Activated naive CD4-positive, alpha-beta T cell treated with anti-CD3 and anti-CD28 coated beads, Interleukin-2, amount 50 U/mL, for 72 hours (primary cell): ENCODE measurements around the gene CREBBP. TPM values are rescaled to one million over a fixed set of nuclear protein-coding genes. Genes with fewer than 3 reads are reported as not detected.
"Not testable (repeated sequence)": the region's sequence is repeated elsewhere in the genome, so short reads cannot be mapped to it uniquely, and the experiment has no call there.

Experiments
- ATAC-seq, 2 donors: fragments of 150-1000 bp; cut with Tn5 transposase; 2 replicates each; pipeline ENCODE4 v1.10.0; 2021; ENCODE audit warnings: mild to moderate bottlenecking in 2 of 2, moderate library complexity in 2 of 2
- DNase-seq, 2 donors: peaks; one replicate each; pipeline ENCODE4 v3.0.0; 2021 to 2022; ENCODE audit warnings: low spot score in 2 of 2
- H3K27ac Mint-ChIP-seq, 2 donors: one replicate each; pipeline ENCODE4 v1.8.0; 2022; ENCODE audit warnings: mild to moderate bottlenecking in 2 of 2, mixed read lengths in 2 of 2
- H3K36me3 Mint-ChIP-seq, 2 donors: one replicate each; pipeline ENCODE4 v1.8.0; 2022; ENCODE audit warnings: mixed read lengths in 2 of 2
- H3K9me3 Mint-ChIP-seq, 2 donors: one replicate each; pipeline ENCODE4 v1.8.0; 2022; ENCODE audit warnings: mixed read lengths in 2 of 2
- total RNA-seq, 2 donors: library from RNA; stranded (reverse); gene quantifications; one replicate each; pipeline ENCODE4 v1.2.3, GENCODE V29; 2022

The CREBBP gene
- 10 to 100 TPM; 39.9 to 50.0 TPM for total RNA-seq

DNA sequence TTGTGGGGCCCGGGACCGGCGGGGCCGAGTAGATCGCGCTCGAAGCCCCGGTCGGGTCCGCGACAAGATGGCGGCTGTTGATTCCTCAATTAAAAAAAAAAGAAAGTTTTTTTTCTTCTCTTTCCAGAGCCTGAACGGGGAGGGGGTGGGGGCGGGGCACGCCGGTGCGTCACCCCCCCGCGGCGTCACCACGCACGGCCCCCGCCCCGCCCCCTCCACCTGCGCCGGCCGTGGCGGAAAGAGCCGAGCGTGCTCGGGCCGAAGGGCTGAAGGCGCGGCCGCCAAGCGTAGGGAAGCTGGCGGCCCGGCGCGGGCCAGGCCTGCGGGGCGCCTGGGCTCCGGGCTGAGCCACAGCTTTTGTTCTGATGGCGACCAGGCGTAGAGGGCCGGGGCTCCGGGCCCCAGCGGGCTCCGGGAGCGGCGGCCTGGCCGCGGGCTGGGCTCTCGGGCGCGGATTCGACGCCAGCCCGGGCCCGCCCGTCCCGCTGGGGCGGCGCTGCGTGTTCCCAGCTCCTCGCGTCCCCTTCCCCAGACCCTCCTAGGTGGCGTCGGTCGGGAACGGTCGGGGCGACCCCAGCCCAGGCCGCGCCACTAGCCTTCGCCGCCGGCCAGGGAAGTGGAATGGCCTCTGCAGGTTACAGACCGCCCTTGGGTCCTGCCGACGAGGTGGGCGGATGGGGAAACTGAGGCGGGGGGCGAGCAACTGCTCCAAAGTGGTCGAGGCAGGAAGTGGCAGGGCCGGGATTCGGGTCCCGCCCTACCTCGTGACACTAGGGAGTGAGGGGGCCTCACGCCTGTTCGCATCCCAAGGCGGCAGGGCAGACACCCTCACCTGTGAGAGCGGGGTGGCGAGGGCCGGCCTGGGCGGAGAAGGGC, at the start of gene CREBBP:
CREBBP (minus strand) TSS at position 91 of the 876 bp plus-strand sequence. CDS start 797 bp downstream, outside the sequence.
- ATAC-seq: peak; percentile 88 to 89

DNA sequence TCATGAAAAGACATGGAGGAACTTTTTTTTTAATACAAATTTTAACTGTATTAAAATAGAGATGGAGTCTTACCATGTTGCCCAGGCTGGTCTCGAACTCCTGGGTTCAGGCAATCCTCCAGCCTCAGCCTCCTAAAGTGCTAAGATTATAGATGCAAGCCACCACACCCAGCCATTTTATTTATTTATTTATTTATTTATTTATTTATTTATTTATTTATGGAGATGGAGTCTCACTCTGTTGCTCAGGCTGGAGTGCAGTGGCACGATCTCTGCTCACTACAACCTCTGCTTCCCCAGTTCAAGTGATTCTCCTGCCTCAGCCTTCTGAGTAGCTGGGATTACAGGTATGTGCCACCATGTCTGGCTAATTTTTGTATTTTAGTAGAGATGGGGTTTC, 46.6 kb upstream of the CREBBP start:
- H3K27ac Mint-ChIP-seq, DNase-seq, ATAC-seq, H3K36me3 Mint-ChIP-seq, H3K9me3 Mint-ChIP-seq: not testable (repeated sequence)

More for the DNA sequence above, at the start of gene CREBBP:
- Mint-ChIP-seq H3K27ac (peak within 1 kb of the TSS in 1 of 2 donors; percentile 84), H3K9me3 (no peaks in the 10 kb centered on the region), H3K36me3 (peaks cover 19 to 23% of the 10 kb centered on the region in 2 donors)
- DNase-seq: peak; percentile 90 to 91

DNA sequence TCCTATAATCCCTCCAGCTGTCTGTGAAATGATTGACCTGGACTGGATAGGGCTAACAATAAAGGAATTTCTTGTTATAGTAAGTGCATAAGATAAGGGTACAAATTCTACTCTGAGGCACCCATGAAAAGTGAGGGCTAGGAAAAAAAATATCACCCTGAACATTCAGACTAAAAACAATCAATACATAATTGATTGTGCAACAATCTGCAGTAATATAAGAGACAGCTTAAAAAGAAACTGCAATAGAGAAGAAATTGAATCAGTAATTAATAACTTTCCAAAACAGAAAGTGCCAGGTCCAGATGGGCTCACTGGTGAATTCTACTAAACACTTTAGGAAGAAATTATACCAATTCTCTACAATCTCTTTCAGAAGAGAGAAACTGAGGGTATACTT, 44.2 kb upstream of the CREBBP start:
- H3K36me3 Mint-ChIP-seq: peaks cover 0 to under 1% of the 10 kb centered on the region in 2 donors
- no peak for ATAC-seq
- no peak overlapping the region for H3K27ac Mint-ChIP-seq
- H3K9me3 Mint-ChIP-seq: no peaks in the 10 kb centered on the region
- DNase-seq: no peak

DNA sequence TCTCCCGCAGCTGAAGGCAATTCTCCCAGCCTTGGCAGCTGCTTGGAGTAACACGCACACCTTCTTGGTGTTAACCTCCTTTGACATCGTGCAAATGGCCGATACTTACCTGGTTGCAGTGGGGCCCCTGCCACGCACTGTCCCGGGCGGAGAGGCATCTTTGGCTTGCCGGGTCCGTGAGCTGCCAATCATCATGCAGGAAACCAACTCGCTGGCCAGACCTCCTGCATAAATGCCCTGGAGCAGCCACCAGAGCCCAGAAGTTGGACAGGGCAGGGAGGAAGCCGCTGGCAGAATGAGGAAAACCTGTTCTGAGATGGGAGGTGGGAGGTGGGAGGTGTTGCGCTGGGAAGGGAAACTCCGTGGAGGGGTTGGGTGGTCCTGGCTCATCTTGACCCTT, 41.7 kb upstream of the CREBBP start:
- Mint-ChIP-seq H3K36me3 (peaks cover 11 to 12% of the 10 kb centered on the region in 2 donors), H3K27ac (no peak overlapping the region), H3K9me3 (peaks cover 10% of the 10 kb centered on the region in 2 donors)
- no peak for ATAC-seq
- no peak for DNase-seq

DNA sequence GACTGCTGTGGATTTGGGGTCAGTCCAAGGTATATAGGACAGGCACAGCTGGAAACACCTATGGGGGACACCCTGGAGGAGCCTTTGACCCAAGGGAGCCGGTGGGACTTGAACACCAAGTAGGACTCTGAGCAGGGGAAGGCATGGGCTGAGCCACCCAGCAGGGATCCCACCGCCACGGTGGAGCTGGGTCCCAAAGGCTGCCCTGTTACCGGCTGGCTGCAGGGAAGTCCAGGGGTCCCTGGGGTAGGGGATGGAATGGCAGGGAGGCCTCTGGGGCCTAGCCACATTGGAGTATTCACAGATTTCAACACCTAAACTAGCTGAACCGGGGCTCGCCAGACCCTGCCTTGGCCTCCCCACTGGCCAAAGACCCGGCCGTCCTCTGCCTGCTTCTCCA, 39.7 kb upstream of the CREBBP start:
- no peak for ATAC-seq
- H3K36me3 Mint-ChIP-seq: peaks cover 11 to 12% of the 10 kb centered on the region in 2 donors
- H3K27ac Mint-ChIP-seq: no peak overlapping the region
- no peak for DNase-seq
- peaks cover 10% of the 10 kb centered on the region in 2 donors for H3K9me3 Mint-ChIP-seq

DNA sequence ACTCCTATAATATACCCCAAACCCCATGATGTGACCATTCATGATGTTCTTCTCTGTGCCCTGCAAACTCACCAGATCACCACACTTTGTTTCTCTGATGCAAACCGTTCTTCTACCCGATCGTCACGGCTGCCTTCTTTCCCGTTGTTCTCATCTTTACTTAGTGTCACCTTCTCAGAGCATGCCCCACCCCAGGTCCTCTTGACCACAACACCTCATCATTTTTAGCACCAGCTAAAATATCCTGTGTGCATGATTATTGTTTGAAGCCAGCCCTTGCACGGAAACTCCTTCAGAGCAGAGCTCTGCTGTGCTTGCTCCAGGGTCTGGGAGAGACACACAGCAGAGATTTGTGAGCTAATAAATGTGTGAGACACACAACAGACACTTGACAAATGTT, 38.9 kb upstream of the CREBBP start:
- DNase-seq (no peak), ATAC-seq (no peak)
- Mint-ChIP-seq H3K27ac (no peak overlapping the region), H3K9me3 (peaks cover 10% of the 10 kb centered on the region in 2 donors), H3K36me3 (peaks cover 11 to 12% of the 10 kb centered on the region in 2 donors)

DNA sequence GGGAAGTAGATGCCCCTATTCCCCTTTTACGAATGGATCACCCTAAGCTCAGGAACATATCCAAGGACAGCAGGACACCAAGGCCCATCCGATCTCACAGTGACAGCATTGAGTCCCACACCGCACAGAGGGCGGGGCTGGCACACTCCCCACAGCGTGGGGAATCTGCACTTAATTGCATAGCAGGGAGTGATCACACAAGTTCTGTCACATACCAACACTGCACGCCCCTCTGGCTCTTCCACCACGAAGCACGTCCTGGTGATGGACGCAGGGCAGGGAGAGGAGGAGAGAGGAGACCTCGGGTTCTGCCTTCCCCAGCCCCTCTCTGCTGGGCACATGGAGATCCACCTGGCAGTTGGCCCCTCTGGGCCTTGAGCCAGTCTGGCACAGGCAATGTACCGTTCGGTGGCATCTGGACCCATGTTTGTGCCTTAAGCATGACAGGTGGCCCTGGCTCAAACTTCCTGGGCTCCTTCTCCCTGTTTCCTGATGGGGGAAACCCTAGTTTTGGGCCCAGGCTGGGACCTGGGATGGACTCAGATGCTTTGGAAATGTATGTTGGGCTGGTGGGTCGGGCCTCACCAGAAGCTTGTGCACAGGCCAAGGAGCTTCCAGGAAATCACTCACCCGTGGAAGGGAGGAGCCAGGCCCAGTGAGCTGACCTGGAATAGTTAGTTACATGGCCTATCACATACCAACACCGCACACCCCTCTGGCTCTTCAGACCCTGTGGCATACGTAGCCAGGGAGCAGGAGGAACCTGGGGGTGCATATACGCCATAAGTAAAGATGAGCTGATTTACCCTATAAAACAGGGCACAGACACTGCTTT, 35.1 kb upstream of the CREBBP start:
- Mint-ChIP-seq H3K9me3 (peaks cover 10% of the 10 kb centered on the region in 2 donors), H3K36me3 (peaks cover 11 to 12% of the 10 kb centered on the region in 2 donors), H3K27ac (no peak overlapping the region)
- DNase-seq (no peak), ATAC-seq (no peak)

DNA sequence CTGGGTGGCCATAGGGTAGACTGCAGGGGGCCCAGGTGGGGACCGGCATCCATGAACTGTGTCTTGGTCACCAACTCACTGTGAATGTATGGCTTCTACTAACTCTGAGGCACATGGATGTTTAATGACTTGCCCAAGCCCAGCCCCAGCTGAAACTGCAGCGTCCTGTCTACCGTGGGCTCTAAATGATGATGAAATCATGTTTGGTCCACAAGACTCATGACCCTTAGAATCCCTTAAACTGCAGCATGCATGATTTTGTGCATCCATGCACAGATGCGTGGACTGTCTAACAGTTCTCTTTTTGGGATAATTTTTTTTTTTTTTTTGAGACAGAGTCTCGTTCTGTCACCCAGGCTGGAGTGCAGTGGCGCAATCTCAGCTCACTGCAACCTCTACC, 32.4 kb upstream of the CREBBP start:
- Mint-ChIP-seq H3K36me3 (no peaks in the 10 kb centered on the region), H3K27ac (no peak overlapping the region), H3K9me3 (no peaks in the 10 kb centered on the region)
- ATAC-seq (no peak), DNase-seq (no peak)

DNA sequence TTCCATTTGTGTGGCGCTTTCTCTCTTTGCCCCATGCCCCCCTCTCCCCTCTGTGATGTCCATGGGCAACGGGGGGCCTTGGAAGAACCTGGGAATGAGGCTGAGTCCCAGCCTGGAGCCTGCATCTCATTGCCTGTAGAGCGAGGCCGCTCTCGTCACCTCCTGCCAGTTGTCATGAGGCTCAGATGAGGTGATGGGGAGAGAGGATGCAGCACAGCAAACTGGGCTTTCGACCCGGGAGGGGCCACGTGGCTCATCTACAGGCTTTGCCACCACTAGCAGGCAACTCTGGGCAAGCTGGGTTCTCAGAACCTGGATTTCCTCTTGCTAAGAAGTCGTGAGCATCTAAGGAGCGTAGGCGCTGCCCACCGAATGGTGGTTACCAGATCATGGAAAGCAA, 31.9 kb upstream of the CREBBP start:
- Mint-ChIP-seq H3K36me3 (no peaks in the 10 kb centered on the region), H3K9me3 (no peaks in the 10 kb centered on the region), H3K27ac (no peak overlapping the region)
- ATAC-seq: no peak
- DNase-seq: no peak

DNA sequence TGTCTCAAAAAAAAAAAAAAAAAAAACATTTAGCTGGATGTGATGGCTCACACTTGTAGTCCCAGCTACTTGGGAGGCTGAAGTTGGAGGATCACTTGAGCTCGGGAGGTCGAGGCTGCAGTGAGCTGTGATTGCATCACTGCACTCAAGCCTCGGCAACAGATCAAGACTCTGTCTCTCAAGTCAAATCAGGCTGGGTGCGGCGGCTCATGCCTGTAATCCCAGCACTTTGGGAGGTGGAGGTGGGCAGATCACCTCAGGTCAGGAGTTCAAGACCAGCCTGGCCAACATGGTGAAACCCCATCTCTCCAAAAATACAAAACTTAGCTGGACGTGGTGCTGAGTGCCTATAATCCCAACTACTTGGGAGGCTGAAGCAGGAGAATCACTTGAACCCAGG, 31.2 kb upstream of the CREBBP start:
- H3K36me3 Mint-ChIP-seq, H3K27ac Mint-ChIP-seq, ATAC-seq, DNase-seq, H3K9me3 Mint-ChIP-seq: not testable (repeated sequence)

DNA sequence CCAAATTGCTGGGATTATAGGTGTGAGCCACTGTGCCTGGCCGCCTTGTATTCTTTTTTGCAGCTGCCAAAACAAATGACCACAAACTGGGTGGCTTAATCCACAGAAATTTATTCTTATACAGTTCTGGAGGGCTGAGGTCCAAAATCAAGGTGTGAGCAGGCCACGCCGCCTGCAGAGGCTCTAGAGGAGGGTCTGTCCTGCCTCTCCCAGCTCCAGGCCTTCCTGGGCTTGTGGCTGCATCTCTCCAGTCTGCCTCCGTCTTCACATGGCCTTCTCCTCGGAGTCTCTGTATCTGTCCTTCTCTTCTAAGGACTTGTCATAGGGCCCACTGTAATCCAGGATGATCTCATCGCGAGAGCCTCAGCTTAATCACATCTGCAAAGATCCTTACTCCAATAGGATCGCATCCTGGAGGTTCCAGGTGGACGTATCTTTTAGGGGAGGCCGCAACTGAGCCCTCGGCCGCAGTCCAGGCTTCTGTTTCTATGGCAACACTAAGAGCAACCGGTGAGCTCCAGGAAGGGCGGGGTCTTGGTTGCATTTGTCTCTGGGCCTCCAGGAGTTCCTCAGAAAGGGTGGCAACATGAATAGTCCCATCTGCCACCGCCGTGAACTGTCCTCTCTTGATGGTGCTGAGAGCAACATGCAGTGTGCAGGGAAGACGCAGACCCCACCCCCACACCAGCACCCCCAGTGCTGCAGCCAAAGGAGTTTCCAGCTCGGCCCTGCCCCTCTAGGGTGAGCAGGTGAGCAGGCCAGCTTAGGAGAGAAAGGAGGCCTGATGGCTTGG, 29.5 kb upstream of the CREBBP start:
- Mint-ChIP-seq H3K36me3 (no peaks in the 10 kb centered on the region), H3K27ac (peak overlapping the region in 1 of 2 donors; percentile 52), H3K9me3 (no peaks in the 10 kb centered on the region)
- DNase-seq (peak in 1 of 2 donors; percentile 31), ATAC-seq (no peak)

DNA sequence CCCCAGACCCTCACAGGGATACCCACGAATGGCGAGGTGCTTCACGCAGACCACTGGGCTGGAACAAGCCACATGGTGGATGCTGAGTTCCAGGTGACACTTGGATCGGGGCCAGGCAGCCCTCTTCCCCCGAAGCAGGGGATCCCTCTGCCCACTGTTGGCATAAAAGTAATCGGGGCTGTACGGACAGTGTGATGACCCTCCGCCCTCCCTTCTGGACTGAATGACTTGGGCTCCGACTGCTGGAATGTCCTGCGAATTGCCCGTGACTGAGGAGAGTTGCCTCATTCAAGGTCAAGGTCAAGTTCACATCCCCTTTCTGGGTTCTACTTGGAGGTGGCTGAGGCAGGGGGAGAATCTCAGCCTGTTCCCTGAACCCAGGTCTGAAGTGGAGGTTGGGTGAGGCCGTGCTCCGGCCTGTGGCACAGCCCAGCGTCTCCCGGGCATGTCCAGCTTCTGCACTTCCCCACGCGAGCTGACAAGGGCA, 28.5 kb upstream of the CREBBP start:
- H3K9me3 Mint-ChIP-seq: no peaks in the 10 kb centered on the region
- ATAC-seq (no peak), DNase-seq (no peak)
- no peak overlapping the region for H3K27ac Mint-ChIP-seq
- H3K36me3 Mint-ChIP-seq: no peaks in the 10 kb centered on the region

DNA sequence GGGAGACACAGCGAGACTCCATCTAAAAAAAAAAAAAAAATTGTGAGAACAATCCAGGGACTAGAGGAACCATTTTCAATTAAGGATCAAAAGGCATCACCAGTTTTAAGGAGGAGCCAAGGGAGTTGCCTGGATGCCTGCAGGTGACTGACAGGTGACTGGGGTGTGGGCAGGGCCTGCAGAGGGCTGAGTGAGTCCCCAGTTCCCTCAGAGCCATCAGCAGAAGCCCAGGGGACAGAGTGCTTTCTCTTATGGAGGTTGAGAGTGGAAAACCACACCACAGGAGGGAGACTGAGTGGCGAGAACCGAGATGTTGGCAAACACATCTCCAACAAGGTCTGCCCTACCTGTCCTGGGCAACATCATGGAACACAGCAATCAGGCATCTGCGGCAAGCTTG, 27.1 kb upstream of the CREBBP start:
- no peaks in the 10 kb centered on the region for H3K9me3 Mint-ChIP-seq
- DNase-seq (no peak), ATAC-seq (no peak)
- H3K36me3 Mint-ChIP-seq: no peaks in the 10 kb centered on the region
- no peak overlapping the region for H3K27ac Mint-ChIP-seq

DNA sequence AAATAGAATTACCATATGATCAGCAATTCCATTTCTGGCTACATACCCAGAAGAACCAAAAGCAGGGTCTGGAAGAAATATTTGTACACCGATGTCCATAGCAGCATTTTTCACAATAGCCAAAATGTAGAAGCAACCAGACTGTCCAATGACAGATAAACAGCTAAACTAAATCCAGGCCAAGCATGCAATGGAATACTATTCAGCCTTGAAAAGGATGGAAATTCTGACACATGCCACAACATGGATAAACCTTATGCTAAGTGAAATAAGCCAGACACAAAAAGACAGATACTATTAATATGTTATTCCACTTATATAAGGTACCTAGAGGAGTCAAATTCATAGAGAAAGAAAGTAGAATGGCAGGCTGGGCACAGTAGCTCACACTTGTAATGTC, 25.9 kb upstream of the CREBBP start:
- no peak for DNase-seq
- no peaks in the 10 kb centered on the region for H3K9me3 Mint-ChIP-seq
- no peaks in the 10 kb centered on the region for H3K36me3 Mint-ChIP-seq
- ATAC-seq: no peak
- no peak overlapping the region for H3K27ac Mint-ChIP-seq

DNA sequence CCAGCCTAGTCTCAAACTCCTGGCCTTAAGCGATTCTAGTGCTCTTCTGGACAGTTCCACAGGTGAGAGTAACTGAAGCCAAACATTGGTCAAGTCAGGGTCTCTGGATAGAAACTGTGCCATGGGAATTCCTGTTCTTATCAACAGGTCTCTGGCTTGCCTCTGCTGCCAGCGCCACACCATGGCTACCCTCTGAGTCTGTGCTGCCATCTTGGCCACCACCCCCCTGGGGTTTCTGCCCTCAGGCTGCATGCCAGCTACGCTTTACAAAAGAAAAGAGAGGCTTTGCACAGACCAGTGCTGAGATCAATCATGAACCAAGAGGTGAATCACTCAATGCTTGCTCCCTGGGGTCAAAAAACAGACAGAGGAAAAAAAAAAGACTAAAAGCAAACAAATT, 24.4 kb upstream of the CREBBP start:
- no peaks in the 10 kb centered on the region for H3K9me3 Mint-ChIP-seq
- ATAC-seq (no peak), DNase-seq (no peak)
- no peaks in the 10 kb centered on the region for H3K36me3 Mint-ChIP-seq
- no peak overlapping the region for H3K27ac Mint-ChIP-seq

DNA sequence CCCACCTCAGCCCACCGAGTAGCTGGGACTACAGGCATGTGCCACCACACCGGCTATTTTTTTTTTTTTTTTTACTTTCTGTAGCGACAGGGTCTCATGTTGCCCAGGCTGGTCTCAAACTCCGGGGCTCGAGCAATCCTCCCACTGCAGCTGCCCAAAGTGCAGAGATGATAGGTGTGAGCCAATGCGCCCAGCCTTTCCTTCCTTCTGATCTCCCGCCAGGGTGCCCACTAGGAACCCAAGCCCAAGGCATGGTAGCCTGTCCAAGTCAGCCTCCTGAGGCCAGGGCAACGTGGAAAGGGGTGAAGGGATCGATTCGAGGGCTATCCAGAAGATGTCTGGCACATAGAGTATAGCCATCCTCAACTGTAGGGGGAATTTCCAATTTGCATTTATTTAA, 9.6 kb upstream of the CREBBP start:
- Mint-ChIP-seq H3K27ac (no peak overlapping the region), H3K9me3 (peaks cover 0 to 3% of the 10 kb centered on the region in 2 donors), H3K36me3 (no peaks in the 10 kb centered on the region)
- no peak for ATAC-seq
- no peak for DNase-seq
